Neural cell (in vitro differentiated cells): ENCODE measurements around the gene ADAMTS2.

Source experiments
- CTCF ChIP-seq: fragments of 450-650 bp; IDR thresholded peaks from 2 replicates; pipeline ENCODE4 v1.5.1; 2014; ENCODE audit warnings: antibody characterized with exemption, mild to moderate bottlenecking, moderate library complexity; ENCODE audit not compliant: poor library complexity, severe bottlenecking
- EZH2 ChIP-seq: fragments of 200-600, 300-800 bp; shearing (Covaris generic), sonication (generic); IDR thresholded peaks from 2 replicates; pipeline ENCODE4 v1.6.1; 2014; ENCODE audit warnings: antibody characterized with exemption, low read length, borderline replicate concordance, mild to moderate bottlenecking; ENCODE audit not compliant: insufficient read depth, poor library complexity, severe bottlenecking
- MXI1 ChIP-seq: fragments of 450-650 bp; conservative IDR thresholded peaks from 2 replicates; pipeline ENCODE4 v1.6.1; 2014; ENCODE audit warnings: antibody characterized with exemption, mild to moderate bottlenecking; ENCODE audit not compliant: poor library complexity, severe bottlenecking
- POLR2AphosphoS5 ChIP-seq: IDR thresholded peaks from 2 replicates; pipeline ENCODE4 v1.6.1; 2012
- RAD21 ChIP-seq: fragments of 450-650 bp; conservative IDR thresholded peaks from 2 replicates; pipeline ENCODE4 v1.6.1; 2014; ENCODE audit warnings: antibody characterized with exemption, mild to moderate bottlenecking, moderate library complexity
- REST ChIP-seq: IDR thresholded peaks from 2 replicates; pipeline ENCODE4 v1.6.1; 2012; ENCODE audit warnings: borderline replicate concordance
- TAF1 ChIP-seq: IDR thresholded peaks from 2 replicates; pipeline ENCODE4 v1.6.1; 2012; ENCODE audit warnings: low read depth

GRCh38 chr5:179274321-179275315, 70.6 kb downstream of the ADAMTS2 start:
- TF ChIP-seq CTCF (no peak), RAD21 (no peak), MXI1 (no peak), POLR2AphosphoS5 (no peak), REST (no peak), TAF1 (no peak), EZH2 (no peak)
